ENCODE measurements around the gene FARP2.
A peak's percentile ranks its signal among the peaks of the same experiment; 100 is the strongest.

FARP2 gene

DNA sequence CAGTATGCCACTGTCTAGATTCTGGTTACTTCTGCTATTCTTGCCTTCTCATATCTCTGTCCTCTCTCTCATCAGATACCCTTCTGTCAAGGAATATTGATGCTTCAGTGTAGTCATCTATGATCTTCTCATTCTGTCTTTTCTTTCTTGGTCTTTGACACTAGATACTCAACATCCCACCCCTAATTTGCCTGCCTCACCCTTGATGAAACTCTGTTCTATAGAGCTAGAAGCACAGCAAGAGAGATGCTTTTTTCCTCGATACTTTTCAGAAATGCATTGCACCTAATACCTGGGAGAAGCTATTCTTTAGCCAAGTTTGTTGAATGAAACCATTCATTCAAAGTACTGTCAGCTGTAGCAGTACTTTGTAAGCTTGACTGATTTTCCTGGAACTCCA is 30.8 kb upstream of the FARP2 start:
- no peak for DNase-seq

DNA sequence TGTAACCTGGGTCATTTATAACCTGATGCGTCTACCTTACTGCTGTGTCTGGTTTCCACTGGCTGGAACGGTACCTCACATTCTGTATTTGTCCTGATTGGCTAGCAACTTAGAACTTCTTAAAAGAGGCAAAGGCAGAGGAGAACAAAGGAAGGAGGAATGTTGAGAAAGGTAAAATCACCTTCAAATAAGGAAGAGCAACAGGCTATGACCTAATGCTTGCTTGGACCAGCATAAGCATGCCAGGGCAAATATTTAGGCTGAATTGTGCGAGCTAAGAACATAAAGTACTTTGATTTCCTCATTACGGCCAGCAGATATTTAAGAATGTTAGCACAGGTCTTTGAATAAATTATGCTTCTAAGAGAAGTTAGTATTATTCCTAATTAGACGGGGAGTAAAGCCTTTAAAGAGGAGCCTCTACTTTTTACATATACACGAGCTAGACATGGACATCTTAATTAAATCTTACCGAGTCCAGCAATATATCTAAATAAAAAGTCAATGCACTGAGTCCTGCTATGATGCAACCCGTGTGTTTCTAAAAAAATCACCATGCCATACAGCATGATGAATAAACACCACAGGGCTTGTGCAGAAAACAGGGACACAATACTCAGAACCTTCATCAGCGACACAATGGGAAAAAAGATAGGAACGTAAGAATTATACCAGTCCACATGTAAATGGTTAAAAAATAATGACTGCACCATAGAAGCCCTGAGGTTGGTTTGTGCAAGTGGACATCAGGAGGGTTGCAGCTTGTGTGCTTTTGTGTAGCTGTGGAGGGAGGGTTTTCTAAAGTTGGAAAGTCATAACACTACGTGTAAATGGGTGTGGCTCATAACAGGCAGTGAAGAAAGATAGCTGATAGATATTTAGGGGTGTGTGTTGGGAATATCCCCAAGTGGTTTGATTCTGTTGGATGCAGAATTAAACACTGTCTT is 26.1 kb upstream of the FARP2 start:
- no peak for DNase-seq

DNA sequence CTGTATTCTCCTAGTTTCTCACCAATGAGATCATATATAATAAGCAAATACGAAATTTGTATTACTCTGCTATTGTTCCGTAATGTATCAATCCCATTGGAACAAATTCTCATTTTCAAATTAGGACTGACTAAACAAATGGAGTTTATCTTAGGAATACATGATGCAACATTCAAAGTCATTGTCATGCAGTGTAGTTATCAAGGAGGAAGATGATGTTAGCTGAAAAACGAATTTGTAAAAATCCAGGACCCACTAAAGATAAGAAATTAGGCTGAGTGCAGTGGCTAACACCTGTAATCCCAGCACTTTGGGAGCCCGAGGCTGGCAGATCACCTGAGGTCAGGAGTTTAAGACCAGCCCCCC is 25.5 kb upstream of the FARP2 start:
- DNase-seq = no peak

DNA sequence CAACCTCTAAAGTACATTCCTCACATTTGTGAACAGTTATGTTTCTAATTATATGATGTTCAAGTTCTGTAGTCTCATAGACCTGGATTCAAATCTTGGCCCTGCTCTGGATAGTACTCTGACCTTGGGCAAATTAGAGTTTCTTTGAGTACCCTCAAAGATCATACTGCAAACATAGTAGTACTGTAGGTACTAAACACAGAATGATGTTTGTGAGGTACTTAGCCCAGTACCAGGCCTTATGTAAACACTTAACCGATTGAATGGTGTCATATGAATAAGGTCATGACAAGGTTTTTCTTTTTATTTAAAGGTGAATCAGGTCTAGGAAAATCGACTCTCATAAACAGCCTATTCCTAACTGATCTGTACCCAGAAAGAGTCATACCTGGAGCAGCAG is 21.3 kb upstream of the FARP2 start:
- no peak for DNase-seq

DNA sequence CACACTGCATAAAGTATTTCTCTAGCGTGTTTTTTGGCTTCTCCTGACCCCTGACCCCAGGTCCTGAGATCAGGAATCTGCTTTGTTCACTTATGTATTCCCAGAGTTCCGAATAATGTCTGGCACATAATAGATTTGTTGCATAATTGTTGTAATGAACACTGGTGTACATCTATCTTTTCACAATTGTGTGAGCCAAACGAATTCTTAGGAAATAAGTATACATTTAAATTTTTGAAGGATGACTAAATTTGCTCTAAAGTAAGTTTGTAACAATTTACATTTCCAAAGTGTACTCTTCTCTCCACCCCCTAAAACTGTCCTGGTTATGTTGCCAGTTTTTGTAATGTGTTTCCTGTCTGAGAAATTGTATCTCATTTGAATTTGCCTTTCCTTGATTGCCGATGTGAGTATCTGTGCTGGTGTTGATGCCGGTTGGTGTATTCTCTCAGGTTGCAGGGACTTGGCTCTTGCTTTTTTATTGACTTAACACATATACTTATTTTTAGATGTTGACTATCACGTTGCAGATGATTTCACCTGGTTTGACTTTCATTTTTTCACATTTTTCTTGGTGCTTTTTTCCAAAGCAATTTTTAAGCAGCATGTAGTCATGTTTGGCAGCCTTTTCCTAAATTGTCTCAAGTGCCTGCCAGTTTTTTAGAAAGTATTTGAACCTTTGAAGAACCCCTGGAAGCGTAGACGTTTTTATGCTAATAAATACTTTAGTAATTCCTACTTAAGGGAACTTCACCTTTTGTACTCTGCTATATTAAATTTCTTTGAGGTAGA is 16.1 kb upstream of the FARP2 start:
- no peak for DNase-seq

DNA sequence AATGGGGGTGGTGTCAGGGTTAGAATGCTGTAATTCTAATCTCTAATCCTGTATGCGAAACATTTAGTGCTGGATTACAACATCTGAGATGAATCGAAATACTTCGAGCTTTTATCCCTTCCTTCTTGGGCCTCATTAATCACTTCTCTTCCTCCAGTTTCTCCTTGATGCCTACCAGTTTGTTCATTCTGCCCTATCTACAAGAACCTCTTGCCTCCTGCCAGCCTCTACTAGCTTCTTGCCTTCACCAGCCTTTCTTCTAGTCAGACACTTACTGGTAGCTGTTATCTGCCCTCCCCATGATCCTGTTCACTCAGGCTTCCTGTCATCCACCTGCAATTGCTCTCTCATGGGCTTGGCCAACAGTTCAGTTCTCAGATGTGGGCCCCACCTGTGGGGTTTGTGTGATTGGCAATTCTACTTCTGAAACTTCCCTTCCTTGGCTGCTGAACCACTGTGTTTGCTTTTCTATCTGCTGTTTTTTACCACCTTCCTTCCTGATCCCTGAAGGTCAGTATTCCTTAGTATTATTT is 15.4 kb upstream of the FARP2 start:
- no peak for DNase-seq

DNA sequence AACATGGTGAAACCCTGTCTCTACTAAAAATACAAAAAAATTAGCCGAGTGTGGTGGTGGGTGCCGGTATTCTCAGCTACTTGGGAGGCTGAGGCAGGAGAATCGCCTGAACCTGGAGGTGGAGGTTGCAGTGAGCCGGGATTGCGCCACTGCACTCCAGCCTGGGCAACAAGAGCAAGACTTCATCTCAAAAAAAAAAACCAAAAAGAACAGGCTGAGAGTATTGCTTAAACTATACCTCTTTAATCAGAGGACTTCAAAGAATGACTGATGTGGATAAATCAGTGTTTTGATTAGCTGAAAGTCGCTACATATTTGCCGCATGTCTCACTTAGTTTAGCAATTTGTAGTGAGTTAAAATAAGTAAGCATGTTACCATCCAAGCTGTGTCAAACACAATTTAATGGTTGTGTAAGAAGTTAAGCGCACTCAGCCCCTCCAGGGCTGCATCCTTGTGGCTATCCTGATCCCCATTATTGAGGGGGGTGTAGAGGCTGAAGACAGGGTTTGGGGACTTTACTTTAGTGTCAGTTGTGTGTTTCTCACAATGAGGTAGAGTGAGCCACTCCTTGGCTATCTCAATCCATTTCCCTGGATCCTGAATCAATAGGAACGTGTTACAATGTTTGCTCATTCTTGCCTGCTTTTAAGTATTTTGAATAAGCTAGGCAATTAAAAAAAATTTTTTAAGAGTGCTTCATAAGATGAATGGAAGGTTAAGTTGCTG is 11.0 kb upstream of the FARP2 start:
- DNase-seq = no peak

DNA sequence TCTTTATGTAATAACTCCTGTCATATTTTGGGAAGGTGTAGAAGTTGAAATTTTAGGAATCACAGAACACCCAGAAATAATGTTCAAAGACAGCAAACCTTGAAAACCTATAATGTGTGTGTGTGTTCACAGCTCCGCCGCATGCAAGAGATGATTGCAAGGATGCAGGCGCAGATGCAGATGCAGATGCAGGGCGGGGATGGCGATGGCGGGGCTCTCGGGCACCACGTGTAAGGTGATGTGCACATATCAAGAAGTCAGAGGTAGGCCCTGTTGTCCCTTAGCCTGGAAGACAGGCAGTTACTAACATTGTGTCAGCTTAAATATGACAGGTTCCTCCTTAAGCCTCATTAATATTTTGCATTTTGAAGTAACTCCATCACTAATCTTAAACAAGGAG is 6.1 kb upstream of the FARP2 start:
- no peak for DNase-seq

DNA sequence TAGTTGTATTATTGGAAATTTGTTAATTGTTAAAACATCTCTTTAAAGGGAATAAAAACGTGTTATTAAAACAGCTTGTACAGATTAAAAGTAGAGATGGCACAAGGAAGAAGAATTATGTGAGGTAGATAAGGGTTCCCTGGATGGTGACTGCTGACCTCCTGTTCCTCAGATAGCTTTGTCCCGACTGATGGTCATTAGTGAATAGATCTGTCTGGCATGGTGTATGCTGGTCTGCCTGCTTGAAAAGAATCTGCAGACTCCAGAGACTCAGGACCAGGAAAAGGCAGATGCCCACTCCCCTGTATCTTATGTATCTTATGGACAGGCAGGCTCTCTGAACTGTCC is 5.6 kb upstream of the FARP2 start:
- no peak for DNase-seq

DNA sequence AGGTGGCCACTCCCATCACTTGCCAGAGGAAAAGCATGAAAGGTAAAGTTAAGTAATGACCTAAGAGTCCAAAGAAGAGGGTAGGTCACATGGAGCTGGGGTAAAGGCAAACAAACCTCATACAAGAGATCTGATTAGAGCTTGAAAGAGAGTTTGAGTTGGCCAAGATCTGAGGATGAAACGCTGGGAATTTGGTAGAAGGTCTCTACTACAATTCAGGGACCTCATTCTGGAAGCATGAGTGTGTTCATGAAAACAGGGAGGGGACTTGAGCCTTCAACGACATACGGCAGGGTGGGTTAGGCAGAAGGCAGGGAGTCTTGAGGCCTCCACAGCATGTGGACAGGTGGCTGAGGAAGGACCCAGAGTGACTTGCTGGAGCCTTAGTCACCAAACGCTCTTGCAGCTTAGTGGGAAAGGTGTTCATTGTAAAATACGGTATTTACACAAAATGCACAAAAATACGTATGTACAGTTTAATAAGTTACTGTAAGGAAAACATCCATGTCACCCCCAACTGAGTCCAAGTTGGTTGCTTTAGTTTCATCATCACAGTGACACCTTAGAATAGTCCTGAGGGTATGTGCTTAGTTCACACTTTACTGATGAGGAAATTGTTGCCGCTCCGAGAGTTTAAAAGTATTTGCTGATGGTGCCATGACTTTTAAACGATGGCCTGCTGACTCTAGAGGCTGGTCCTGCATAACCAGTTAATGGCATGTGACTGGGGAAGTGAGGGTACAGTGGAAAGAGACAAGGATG is 5.0 kb upstream of the FARP2 start:
- DNase-seq = no peak

DNA sequence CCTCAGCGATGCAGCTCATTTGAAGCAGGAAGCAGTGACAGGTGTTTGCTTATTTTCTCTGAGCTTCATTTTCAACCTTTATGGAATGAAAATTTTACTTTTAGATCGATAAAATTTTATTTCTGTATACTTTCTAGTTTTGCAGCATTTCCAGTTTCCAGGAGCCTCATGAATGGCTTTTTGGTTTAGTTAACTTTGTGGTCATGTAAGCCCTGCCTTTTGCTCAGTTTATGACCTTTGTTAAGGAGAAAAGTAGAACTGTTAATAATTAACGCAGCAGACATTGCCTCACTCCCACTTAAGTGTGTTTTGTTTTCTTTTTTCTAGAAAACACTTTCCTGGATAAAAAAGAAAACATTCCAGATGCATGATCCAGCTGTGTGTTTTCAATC is 4.4 kb upstream of the FARP2 start:
- no peak for DNase-seq

DNA sequence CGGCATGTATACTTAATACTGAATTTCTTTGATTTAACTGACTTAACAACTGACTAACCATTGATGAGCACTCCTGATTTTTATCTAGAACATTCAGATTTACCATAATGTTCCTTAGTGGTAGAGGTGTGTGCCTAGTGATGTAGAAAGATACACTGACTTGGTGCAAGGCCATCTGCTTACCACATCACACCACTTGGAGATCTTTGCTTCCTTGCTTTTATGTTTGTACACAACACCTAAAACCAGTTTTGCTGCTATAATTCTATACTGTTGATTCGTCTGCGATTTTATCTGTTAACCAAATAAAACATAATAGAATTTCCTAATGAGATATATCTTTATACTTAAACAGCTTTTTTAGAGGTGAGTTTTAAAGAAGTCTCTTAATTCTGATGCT is 3.9 kb upstream of the FARP2 start:
- DNase-seq = no peak

DNA sequence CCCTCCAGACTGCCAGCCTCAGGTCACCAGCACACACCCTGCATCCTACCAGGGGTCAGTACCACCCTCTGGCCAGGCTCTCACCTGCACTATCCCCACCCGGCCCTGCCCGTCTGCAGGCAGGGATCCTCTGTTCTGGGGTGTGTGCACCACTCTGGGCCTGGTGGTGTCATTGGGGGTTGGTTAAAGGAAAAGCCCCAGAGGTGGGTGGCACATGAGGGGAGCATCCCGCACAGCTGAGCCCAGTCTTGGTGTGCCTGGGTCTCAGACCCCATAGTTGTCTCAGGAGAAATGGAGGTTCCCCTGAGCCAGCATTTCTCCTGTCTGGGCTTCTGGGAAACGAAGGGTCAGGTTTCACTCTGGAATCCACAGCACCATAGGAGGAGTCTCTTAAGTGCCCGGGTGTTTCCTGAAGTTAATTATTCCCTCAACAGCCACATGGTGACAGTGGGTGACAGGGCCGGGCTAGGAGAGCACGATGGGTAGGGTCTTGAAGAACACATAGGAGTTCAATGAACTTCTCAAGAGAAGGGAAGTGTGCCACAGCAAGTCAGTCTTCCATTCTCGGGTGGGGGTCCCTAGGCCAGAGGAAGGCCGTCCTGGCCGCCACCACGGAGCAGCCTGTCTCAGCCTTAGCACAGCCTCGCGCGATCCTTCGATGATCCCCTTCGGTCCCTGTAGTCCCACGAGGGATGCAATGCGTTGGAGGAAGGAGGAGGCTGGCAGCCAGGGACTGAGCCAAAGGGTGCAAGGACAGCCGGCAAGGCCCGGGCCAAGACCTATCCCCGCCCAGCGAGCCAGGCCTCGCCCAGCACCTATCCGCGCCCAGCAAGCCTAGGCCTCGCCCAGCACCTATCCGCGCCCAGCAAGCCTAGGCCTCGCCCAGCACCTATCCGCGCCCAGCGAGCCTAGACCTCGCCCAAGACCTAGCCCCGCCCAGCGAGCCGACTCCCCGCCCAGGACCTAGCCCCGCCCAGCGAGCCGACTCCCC is 1.1 kb upstream of the FARP2 start:
- peak in 32 of 58 donors; percentile 14 to 77 (median 53) for DNase-seq

DNA sequence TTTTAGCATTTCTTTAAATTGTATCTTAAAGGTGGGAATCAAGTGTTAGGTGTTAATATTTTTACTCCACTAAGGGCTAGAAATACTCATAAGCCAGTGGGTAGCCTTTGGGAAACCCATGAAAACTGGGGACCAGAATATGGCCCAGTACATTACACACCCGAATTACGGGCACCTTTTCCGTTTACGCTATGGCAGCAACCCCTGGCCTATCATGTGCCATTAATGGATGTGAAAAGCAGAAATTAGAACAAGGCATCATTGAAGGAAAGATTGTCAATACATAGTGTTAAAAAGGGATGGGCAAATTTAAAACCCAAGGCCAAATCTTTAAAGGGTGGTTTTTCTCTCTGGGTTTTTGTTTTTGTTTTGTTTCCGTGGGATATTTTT is 781 bp downstream of the FARP2 start:
- no peak for DNase-seq

DNA sequence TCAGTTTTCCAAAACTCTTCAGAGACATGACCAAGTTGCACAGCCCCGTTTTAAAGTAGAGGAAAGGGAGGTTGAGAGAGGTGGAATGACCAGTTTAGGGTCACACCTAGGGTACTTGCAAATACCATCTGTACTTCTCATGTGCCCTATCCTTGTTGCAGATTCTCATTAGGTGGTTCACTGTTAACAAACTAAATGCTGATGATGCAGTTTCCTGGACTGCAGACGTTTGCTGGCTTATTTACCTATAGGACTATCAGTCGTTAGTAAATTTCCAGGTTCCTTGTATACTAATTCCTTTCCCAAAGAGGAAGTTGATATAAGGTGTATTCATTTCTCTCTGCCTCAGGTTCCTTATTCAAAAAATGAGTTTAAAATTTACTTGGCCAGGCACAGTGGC is 1.4 kb downstream of the FARP2 start:
- no peak for DNase-seq

DNA sequence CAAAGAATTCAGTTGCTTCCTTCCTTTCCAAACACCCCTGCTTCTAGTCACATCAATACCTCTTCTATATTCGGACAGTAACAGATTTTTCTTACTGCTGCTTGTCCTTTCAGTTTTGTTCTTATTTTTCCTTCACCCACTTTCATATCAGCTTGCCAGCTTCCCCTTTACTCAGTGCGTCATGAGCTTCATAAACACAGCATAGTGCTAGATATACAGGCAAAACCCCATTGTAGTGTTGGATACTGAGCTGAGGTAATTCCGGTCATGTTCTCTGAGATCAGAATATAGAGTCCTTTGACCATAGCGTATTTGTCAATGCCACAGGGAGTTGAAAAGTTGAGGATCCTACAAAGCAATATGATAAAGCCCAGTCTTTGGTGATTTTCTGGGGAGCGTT is 2.4 kb downstream of the FARP2 start:
- DNase-seq = peak in 1 of 58 donors; percentile 48

DNA sequence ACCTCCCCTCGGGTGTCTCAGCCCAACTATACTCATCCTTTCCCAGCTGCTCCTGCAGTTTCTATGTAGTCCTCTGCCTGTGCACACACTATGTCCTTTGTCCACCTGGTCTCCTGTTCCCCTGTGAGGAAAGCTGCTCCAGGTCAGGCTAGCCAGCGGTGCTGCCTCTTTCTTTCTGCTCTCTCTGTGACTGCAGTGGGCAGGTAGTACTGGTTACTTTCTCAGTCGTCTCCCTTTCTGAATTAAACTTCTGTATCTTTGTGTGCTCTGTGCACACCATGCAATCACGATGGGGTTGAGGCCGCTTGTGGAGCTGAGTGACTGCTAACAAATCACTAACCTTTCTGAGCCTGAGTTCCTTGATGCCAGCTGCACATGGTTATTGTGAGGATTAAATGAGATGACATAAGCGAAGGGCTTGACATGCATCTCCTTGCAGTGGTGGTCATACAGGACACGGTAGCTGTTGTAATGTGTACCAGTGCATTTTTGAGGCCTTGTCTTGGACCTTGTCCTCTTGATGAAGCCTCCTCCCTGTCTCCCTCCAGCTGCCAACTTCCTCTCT is 3.5 kb downstream of the FARP2 start:
- DNase-seq = no peak

DNA sequence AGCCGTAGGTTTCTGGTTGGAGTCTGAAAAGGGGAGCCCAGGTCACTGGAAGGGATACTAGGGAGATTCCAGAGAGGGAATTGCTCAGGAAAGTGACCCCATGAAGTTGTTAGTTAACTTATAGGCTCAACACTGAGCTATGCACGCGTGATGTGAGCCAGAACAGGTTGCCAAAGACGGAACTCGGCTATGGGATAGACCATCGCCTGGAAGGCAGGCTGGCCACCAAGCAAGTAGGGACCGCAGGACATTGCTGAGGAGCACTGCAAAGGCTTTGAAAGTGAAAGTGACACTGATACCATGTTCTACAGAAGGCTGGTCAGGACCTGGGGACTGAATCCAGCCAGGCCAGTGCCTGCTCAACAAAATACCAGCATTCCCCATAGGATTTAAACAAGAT is 7.3 kb downstream of the FARP2 start:
- DNase-seq = no peak

DNA sequence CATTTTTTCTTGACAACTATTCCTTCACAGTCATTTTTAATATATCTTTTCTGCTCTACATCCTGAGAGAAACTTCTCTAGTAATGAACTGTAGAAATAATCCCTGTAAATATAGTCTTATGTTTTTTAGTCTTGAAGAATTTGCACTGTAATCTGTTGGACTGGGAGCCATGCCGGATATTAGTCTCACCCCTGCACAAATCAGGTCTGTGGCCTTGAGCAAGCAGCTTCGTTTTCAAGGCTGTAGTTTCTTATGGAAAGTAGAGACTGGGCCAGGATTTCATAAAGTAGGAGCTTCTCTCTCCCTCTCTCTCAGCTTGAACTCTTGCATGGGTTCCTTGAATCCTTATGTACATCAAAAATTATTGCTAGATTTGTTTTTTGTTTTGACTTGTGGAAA is 8.7 kb downstream of the FARP2 start:
- no peak for DNase-seq

DNA sequence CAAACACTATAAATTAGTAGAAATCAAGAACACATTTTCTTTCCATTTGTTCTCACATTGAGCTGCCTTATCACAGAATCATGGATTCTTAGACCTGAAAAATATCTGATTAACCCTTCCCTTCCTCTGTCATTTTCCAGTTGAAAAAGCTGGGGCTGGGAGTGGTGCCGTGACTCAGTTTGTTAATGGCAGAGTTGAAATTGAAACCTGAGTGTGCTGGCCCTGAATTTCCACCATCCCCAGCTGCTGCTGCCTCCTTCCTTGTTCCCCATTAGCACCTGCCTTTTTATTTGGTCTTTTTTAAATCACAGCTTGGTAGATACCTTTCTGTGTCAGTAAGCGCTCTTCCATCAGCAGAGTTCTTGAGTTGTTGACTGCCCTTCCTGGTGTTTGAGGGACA is 10.6 kb downstream of the FARP2 start:
- DNase-seq = no peak

All from anterior cingulate cortex (tissue), 58 donors.